Adrenal gland (tissue), 12 donors: Measurements from ENCODE around the gene TXNRD2. TPM values are rescaled to one million over a fixed set of nuclear protein-coding genes. Genes with fewer than 3 reads are reported as not detected.

ENCODE experiments used
- DNase-seq, 7 donors: peaks; one replicate each; pipeline ENCODE4 v3.0.0-alpha.2; 2019 to 2020
- H3K27ac ChIP-seq, 5 donors: fragments of 200-600 bp; sonication (generic) in 4 of 5; 1 replicate in 3 of 5; 2 replicates in 2 of 5; pipeline versions ENCODE4 v1.5.1 to v1.8.0; 2016 to 2020; ENCODE audit warnings: mild to moderate bottlenecking in 1 of 5
- H3K27me3 ChIP-seq: fragments of 200-600 bp; 2 replicates; pipeline ENCODE4 v1.8.0; 2021
- H3K36me3 ChIP-seq, 2 donors: fragments of 200-600 bp; replicated peaks in 1 of 2; 1 replicate in 1 of 2; 2 replicates in 1 of 2; pipeline versions ENCODE4 v1.5.1 to v1.8.0; 2018 to 2022
- H3K4me1 ChIP-seq, 2 donors: fragments of 200-600 bp; replicated peaks in 1 of 2; 1 replicate in 1 of 2; 2 replicates in 1 of 2; pipeline versions ENCODE4 v1.5.1 to v1.8.0; 2018 to 2021
- H3K4me3 ChIP-seq, 4 donors: fragments of 200-600 bp; sonication (generic) in 3 of 4; one replicate each; pipeline ENCODE4 v1.5.1; 2016 to 2018
- H3K9me3 ChIP-seq, 3 donors: fragments of 200-600 bp; sonication (generic) in 1 of 3; replicated peaks in 1 of 3; 1 replicate in 2 of 3; 2 replicates in 1 of 3; pipeline versions ENCODE4 v1.5.1 to v1.8.0; 2016 to 2021
- CTCF ChIP-seq, 6 experiments: fragments of 450-650 bp in 4 of 6; fragments of 200-600 bp in 2 of 6; sonication (generic) in 1 of 6; IDR thresholded peaks; 1 replicate in 5 of 6; 2 replicates in 1 of 6; pipeline versions ENCODE4 v1.5.1 to v1.8.0; 2016 to 2021; ENCODE audit warnings: antibody characterized with exemption in 6 of 6, mild to moderate bottlenecking in 2 of 6, moderate library complexity in 1 of 6
- POLR2A ChIP-seq, 2 donors: fragments of 450-650 bp; IDR thresholded peaks; one replicate each; pipeline ENCODE4 v1.6.1; 2017; ENCODE audit warnings: antibody characterized with exemption in 2 of 2, mild to moderate bottlenecking in 2 of 2, moderate library complexity in 1 of 2
- WGBS, 4 donors: extraction: QIAGEN DNeasy Blood & Tissue Kit in 2 of 4; methylation state at CpG; one replicate each; pipeline versions ENCODE4 v1.1.5 to v1.1.7; 2013 to 2017; 5-methylcytosine and 5-hydroxymethylcytosine counted together
- intact Hi-C, 2 donors: fragments of 100-400 bp; cut with DNase I; formaldehyde crosslinking; loops; one replicate each; pipeline versions ENCODE4 v1.14.1 to v1.15.0; 2022 to 2023
- polyA plus RNA-seq, 3 donors: library from polyadenylated mRNA; stranded (reverse); fragments of 200-250 nt in 2 of 3; fragments of 350-450 nt in 1 of 3; fragmentation: Illumina TruSeq in 1 of 3; extraction: RNeasy Lipid Tissue Mini Kit (QIAGEN cat#74804) in 1 of 3; gene quantifications; one replicate each; pipeline ENCODE4 v1.2.3, GENCODE V29; 2013 to 2014
- total RNA-seq, 9 donors: library from RNA; depleted of rRNA in 4 of 9; stranded (reverse); fragments of >200 nt in 4 of 9; fragments of 120-200 nt in 1 of 9; fragmentation: NEBNext Ultra II Directional in 1 of 9; extraction: Animal tissue kit (Norgen Biotek cat#: 25700) in 1 of 9; gene quantifications; one replicate each; pipeline versions ENCODE4 v1.1.0 to v1.2.4, GENCODE V29; 2013 to 2023
- donor health status: healthy with polysubstance abuse.
- donor health status: Bipolar disorder and iron deficiency.
- donor health status: DM: yes; HTN: yes; CAD: no.
- donor health status: DM: no; HTN: no; CAD: no.
- donor health status: DM: no; HTN: no; CAD: no.
- donor health status: DM: yes; HTN: yes; CAD: no.

TXNRD2 gene
- total and polyA plus RNA-seq, 12 donors: 39.6 to 171 (median 59.5) TPM

DNA sequence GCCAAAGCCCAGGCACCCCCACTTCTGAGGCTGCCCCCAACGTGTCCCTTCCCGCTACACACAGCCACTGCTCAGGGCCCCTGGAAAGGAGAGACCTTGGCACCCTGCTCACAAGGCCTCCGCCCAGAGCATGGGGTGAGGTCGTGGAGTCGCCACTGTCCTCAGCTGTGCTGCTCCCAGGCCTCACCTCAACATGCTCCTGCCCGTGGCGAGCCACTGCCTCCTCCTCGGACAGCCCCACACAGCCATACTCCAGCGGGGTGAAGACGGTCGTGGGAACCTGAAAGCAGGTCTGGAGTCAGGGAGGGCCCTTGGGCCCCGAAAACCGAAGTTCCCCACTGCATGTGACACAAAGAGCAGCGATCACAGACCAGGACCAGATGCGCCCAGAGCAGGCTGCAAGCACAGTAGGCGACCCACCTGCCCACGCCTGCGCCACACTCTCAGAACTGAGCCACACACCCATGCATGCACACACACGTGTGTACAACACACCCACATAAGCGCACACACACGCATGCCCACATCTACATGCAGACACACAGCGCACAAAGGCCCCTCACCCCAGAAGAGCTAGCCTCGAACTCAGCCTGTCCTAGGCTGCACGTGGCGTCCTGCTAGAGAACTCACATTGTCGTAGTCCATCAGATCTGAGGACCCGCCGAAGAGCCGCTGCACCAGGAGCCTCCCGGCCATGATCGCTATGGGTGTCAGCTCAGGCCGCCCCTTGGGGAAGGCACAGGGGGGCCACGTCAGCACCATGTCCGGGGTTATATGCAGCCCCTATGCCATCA is 61.4 kb downstream of the TXNRD2 start:
- H3K4me1 ChIP-seq: no peaks in the 10 kb centered on the region
- H3K36me3 ChIP-seq: no peaks in the 10 kb centered on the region
- DNase-seq: peak in 2 of 7 donors; percentile 1 to 12
- H3K27ac ChIP-seq: no peak overlapping the region
- 88 to 93% (median 90%) methylated on average over 20 to 34 of the region's 34 CpGs for WGBS, 4 donors
- intact Hi-C loops: no loop called here
- H3K27me3 ChIP-seq: no peaks in the 10 kb centered on the region
- TF ChIP-seq POLR2A (IDR thresholded peaks at IDR 0.05) (no peak), CTCF (IDR thresholded peaks at IDR 0.05) (no peak)
- H3K4me3 ChIP-seq: no peak overlapping the region
- H3K9me3 ChIP-seq: no peaks in the 10 kb centered on the region

GRCh38 chr22:19879643-19879991 is 62.0 kb downstream of the TXNRD2 start:
- peak in 2 of 7 donors; percentile 5 to 9 for DNase-seq
- no peaks in the 10 kb centered on the region for H3K27me3 ChIP-seq
- TF ChIP-seq POLR2A (IDR thresholded peaks at IDR 0.05) (no peak), CTCF (IDR thresholded peaks at IDR 0.05) (no peak)
- H3K36me3 ChIP-seq: no peaks in the 10 kb centered on the region
- no peak overlapping the region for H3K27ac ChIP-seq
- no peak overlapping the region for H3K4me3 ChIP-seq
- intact Hi-C loops: no loop called here
- no peaks in the 10 kb centered on the region for H3K9me3 ChIP-seq
- H3K4me1 ChIP-seq: no peaks in the 10 kb centered on the region
- WGBS, 4 donors: 54 to 63% (median 58%) methylated on average over 3 to 4 of the region's 4 CpGs; no CpG with 5 or more reads in 1 of the 4 donors

GRCh38 chr22:19879246-19879570 is 62.4 kb downstream of the TXNRD2 start:
- DNase-seq: peak in 4 of 7 donors; percentile 3 to 13 (median 8)
- Histone ChIP-seq H3K27ac (no peak overlapping the region), H3K4me3 (no peak overlapping the region), H3K4me1 (no peaks in the 10 kb centered on the region), H3K36me3 (no peaks in the 10 kb centered on the region), H3K9me3 (no peaks in the 10 kb centered on the region), H3K27me3 (no peaks in the 10 kb centered on the region)
- 79 to 87% (median 83%) methylated on average over 3 to 13 of the region's 13 CpGs for WGBS, 4 donors
- intact Hi-C loops: no loop called here
- TF ChIP-seq CTCF (IDR thresholded peaks at IDR 0.05) (no peak), POLR2A (IDR thresholded peaks at IDR 0.05) (no peak)

- WGBS, 4 donors: 82 to 86% (median 85%) methylated on average over 12 to 16 of the region's 16 CpGs
- peak in 5 of 7 donors; percentile 3 to 43 (median 11) for DNase-seq
- Histone ChIP-seq H3K4me1 (no peaks in the 10 kb centered on the region), H3K36me3 (no peaks in the 10 kb centered on the region), H3K27me3 (no peaks in the 10 kb centered on the region), H3K4me3 (no peak overlapping the region), H3K27ac (peak overlapping the region in 1 of 5 donors; percentile 36), H3K9me3 (no peaks in the 10 kb centered on the region)
- intact Hi-C loops: no loop called here
- TF ChIP-seq CTCF (IDR thresholded peaks at IDR 0.05) (no peak), POLR2A (IDR thresholded peaks at IDR 0.05) (no peak)
Measured at GRCh38 chr22:19878461-19879245, 63.0 kb downstream of the TXNRD2 start.
